Activated T-helper 1 cell treated with anti-CD3 and anti-CD28 coated beads, Interleukin-2, amount 50 U/mL, for 16 hours (primary cell): ENCODE results near the gene BCL11A.

Experiments used
- DNase-seq, 2 donors: peaks; one replicate each; pipeline ENCODE4 v3.0.0-alpha.2; 2020; ENCODE audit warnings: low read depth in 1 of 2, low spot score in 1 of 2

BCL11A gene

DNA sequence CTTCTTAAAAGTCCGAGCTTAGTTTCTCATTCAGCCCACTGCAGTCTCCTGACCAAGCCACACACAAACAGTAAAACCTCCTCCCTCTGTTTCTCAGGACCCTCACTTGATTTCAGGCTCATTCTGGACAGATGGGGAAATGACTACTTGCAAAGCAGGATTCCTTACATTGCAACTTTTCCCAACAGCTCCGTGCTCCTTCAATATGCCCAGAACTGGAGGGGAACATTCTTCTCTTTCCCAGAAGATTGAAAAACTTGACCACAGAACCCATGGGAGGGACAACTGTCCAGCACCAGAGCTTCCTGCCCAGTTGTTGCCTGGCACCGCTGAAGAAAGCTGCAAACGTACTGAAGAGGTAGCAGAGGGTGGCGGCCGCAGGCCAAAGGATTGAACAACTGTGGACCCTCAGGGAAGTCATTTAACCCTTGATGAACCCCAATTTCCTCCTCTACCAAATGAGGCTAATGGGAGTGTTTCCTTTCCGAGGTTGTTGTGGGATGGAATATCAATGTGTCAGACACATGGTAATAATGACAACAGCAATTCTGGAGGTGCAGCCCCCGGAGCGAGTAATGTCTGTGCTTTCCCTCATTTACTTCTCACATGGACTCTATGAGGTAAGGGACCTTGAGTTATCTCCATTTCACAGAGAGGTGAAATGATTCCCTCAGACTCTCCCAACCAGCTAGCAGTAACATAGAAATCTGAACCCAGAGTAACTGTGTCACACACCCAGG lies 25.0 kb downstream of the BCL11A start:
- no peak for DNase-seq

DNA sequence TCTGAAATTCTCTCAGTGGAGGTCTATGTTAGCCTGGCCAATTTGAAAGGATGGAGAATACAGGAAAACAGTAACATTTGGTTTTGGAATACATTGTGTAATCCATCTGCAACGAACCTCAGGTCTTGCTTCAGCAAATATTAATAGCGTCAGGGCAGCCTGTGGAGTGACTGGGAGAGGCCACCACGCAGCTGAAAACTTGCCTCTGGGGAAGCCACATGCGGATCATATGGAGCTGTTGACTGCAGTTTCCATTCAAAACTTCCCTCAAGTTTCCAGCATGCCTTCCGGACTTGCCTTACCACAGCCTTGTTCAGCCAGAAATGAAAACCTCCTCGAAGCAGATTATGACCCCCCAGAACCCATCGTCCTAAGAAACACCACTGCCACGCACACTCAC lies 25.7 kb downstream of the BCL11A start:
- DNase-seq: no peak

DNA sequence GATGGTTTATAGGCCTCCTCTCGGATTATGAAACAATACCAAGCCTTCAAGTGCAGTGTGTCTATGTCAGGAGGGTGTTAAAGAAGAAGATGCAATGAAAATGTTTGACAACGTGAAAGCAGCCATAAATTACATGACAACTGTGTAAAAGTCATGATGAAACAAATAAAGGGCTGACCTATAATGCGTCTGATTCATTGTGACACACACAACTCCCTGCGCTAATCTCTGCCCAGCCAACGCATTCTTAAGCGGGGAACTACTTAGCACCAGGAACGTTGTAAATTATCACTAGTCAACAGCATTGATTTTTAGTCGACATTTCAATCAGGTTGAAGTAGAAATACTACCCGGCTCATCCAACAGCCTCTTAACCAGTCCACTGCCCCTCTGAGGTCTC lies 26.8 kb downstream of the BCL11A start:
- DNase-seq: no peak

DNA sequence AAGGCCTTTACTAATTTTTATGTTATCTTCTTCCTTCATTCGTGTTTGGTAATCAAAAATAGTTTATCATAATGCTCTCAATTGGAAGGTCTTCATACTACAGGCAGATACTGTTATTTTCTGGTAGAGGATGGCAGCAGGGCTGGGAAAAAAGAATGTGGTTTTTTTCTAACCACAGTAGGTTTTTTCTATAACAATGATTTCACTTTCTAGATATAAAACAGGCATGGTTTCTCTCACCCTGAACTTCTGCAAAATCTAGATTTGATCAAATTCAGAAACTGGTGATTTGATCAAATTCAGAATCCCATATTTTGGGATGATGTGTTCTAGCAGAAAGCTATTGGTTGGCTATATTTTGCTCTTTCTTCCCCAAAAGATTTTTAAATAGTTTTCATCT lies 27.6 kb downstream of the BCL11A start:
- DNase-seq: no peak

DNA sequence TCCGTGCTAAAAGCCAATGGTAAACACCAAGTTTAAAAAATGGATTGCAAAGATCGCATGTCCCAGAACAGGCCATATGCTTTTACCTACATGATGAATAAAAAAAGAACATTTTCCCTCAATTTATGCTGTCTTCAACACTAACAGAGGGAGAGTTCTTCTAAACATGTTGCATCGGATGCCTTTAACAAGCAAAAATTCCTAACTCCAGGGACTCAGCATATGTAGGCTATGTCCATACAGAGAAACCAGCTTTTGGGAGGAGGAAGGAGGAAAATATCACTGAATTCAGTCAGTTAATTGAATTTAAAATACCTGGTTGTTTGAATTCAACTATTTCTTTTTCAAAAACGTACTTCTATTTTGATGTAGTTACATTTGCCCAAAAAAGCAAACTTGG lies 28.6 kb downstream of the BCL11A start:
- no peak for DNase-seq

DNA sequence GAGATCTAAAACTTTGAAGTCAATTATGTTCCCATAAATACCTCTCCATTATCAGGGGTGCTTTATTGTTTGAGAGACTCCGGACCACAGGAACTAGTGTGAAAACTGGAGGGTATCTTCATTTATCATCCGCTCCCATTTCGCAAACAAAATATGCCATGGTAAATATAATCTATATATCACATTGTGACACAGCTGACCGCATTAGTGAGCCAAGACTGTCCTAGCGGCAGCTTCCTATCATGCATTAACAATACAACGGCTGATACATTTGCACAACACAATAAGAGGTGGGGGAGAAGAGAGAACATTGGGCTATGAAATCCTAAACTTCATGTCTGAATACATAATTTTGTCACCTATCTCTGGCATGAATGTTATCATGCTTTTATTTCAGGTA lies 29.5 kb downstream of the BCL11A start:
- no peak for DNase-seq

DNA sequence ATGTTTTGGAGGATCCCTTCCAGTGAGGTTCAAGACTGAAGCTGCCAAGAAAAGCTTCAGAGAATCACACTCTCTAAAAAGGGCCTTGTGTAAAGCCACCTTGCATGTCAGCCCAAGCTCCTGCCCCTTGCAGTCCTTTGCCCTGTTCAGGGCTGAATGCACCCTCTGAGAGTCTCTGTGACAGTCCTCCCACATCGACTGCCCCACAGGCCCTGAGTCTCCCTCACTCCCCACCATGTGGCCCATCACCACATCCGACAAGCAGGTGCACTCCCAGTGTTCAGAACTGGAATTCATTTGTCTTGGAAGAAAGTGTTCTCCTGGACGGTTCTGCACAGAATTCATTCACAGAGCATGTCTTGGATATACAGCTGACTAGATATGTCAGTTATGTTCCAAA lies 31.0 kb downstream of the BCL11A start:
- DNase-seq: no peak

DNA sequence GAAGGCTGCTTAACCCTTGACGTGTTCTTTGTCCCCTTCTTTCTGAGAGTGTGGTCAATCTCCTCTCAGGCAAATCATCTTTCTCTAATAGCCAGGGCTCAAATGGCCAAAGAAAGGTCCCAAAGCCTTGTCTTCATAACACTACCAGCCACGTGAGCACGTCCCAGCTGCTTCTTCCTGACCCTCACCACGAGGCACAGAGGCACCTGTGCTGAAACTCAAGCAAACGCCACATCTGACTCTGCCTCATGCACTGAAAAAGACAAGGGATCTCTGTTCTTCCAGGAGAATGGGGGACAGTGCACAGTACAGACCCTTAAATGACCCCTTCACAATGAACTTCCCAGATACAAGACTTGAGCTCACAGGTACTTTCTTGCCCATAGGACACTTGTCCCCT lies 31.8 kb downstream of the BCL11A start:
- no peak for DNase-seq

DNA sequence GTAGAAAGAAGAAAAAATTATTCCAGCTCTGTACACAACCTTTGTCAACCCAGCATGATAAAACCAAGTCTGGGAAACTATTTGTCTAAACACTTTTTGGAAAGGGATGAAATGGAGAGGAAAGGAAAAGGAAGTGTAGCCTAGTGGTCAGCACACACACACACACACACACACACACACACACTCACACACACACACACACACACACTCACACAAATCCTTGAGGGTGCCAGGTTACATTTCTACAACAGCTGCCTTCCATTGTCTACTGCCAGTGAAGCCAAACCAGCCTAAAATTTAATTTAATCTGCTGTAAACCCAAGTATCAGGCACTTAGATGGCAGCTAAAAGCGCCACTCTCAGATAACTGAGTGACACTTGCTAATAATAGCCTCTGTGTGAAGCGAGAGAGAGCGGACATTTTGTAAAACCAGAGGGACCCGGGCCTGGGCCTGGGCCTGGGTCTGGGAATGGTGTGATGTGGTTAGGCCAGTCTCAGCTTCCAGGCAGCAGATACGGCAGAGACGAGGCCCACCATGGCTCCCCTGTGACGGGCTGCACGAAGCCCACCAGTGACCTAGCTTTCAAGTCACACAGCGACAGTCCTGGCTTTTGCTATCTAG lies 32.4 kb downstream of the BCL11A start:
- no peak for DNase-seq

DNA sequence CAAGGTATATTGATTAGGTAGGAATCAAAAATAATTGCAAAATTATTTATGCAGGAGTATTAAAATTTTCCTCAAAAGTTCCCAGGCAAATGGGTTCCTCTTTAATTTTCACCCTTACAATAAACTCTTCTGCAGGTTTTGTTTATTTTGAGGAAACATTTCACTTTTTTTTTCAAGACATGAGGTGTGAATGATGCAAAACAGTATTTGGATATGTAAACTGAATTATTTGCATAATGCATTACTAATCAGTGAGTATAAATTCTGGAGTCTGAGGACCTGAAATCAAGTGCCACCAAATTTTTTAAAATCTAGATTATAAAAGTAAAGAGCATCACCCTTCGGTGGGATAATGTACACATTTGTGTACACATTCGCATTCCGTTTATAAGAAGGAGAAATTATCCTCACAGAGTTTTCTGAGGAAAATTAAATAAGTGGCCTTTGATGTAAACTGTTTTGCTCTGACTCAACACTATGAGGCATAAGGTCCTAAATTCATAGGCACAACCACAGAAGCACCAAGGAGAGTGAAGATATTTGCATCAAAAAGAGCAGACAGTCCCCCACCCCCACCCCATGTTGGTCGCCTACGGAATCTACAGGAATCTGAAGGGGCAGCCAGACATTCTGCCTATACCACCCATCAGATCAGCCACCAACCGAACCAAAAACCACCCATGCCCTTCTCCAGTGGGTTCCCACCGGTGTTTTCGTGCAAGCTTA lies 33.1 kb downstream of the BCL11A start:
- no peak for DNase-seq

DNA sequence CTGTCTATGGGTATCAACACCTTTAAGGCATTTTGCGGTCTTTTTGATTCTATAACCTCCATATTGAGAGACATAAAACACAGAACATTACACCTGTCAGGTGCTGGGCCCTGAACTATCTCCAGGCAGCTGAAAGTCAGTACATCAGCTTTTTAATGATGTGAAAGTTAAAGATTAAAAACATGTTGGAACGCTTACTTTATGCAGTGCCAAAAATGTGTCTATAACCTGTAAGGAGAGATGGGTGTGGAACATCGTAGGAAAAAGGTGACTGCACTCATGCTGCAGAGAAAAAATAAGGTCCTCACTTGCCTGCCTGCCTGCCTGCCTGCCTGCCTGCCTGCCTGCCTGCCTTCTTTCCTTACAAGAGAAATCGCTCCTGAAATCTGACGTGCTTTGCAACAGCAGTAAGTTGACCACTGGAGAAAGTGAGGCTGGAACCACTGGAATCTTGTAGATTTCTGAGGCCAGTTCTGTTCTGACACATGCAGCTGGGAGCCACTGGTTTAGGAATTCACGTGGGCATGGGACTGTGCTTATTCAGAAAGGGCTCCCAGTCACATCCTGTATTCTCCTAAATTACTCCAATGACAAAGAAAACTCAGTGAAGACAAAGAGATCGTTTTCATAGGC lies 34.1 kb downstream of the BCL11A start:
- no peak for DNase-seq

DNA sequence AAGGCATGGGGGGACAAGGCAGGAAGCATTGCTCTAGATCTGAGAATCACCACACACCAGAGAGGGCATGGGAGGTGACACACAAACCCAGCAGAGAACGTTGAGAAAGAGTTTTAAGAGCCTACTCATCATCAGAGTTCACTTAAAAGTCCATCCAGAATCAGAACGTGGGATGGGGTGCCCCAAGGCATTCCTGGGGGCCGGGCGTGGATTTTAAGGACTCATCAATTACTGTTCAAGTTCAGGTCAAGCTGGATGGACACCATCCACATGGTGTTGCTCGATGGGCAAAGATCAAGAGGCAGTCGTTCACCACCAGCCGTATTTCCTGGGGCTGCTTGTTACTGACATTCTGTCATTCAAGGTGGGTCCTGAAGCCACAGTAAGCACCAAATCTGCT lies 34.9 kb downstream of the BCL11A start:
- DNase-seq: no peak

DNA sequence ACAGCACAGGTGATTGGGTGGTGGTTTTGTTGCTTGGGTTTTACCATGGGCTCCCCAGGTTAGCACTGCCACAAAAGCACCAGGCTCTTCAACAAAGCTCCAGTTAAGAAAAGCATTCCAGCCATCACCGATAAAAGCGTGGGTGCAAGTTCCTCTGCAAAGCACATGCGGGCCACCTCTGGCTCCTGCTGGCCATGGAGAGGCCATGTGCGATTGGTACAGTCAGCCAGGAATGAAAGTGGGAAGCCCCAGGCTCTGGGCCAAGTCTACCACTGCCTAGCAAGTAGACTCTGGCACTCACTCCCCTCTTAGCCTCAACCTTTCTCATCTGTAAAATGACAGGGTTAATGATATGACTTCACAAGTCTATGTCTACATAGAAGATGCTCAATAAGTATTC lies 36.0 kb downstream of the BCL11A start:
- DNase-seq: no peak

DNA sequence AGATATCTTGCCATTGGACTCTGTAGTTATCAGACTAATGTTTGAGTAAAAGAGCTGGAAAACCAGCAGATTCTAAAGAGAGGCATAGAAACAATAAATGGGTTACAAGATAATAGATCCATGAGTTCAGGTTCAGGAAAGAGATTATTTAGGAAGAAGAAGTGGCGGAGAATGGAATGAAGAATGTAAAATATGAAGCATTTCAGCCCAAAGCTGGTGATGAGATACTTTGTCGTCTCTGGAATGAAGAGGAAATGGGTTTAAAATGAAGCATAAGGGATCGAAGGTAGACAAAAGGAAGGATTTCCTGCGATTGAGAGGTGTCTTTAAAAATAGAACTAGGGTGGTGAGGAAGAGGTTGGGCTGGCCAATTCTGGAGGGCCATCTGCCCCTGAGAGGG lies 36.6 kb downstream of the BCL11A start:
- no peak for DNase-seq

DNA sequence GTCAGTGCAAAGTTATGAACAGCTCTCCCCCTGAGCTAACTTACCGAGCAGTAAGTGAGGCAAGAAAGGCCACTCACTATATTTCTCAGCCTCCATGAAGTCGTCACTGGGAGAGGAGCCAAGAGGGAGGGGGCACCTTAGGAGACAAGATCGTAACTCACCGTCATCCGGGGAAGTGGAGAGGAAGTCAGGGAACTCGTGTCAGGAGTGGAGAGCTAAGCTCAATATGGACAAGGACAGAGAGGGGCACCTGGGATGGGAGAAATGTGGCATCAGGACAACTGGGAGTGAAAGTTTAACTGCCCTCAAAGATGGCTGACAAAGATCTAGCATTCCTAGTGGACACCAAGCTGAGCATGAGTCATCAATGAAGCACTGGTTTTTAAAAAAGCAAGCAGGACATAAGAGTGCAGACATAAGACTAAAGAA lies 37.1 kb downstream of the BCL11A start:
- no peak for DNase-seq

DNA sequence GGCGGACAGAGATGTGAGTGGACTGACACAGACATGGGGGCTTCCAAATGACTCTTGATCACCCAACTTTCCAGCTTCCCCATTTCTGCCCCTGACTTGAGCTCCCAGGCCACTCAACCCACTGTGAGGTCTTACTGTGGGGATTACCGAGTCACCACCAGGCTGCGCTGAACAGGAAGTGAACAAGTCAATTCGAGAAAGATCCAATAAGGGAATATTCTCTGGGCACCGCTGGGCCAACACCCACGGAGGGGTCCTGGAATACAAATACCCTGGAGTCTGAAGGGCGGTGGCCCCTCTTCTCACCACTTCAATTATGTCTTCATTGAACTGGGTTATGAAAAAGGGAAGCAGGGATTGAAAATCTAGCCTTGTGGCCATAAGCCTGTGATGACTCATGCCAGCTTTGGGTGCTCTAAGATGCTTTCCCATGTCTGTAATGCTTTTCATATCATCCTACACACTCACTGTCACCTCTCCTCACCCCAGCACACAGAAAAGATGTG lies 37.7 kb downstream of the BCL11A start:
- no peak for DNase-seq

DNA sequence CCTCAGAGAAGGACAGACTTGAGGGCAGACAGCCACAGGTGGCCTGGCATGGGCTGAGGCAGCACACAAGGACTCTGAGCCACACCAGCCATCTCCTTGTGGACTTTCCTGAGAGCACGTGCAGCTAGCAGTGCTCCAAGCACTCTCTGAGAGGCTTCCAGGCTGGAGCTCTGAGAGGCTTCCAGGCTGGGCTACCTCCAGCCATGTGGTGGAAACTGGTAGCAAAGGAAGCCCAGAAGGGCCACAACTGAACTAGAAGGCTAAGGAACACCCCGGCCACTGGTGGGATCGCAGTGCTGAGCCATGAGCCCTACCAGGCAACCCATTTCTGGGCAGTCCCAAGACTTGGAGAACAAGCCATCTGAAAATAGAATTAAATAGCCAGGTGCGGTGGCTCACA lies 39.5 kb downstream of the BCL11A start:
- no peak for DNase-seq

DNA sequence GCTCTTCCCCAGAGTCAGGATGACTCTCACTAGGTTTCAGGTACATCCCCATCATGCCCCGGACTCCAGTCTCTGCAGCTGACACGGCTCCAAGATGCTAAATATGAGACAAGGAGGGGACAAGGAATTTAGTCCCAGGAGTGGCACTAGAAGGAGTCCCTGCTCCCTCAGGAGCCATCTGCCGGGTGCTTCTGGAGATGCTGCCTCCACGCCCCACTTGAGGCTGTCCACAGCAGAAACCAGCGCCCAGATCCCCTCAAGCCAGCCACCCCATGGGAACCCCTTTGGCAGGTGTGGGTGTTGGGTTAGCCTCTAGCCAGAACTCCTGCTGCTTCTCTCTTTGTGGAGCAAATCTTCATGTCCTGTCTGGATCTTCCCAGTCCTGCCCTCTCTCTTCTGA lies 40.3 kb downstream of the BCL11A start:
- no peak for DNase-seq

DNA sequence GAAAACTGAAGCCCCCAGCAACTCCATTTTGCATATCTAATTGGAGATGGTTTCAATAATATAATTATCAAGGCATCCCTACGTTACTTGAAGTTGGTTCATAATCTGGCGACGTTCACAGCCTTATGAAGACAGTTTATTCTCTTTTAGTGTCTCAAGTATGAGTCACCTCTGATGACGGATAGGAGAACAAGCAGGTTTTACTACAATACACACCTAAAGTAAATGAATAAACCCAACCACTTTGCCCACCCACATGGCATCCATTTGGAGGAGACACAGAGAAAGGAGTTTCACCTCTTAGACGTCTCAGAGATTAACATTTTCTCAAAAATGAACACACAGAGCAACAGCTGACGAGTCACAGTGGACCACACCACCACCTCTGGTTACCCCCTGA lies 40.8 kb downstream of the BCL11A start:
- no peak for DNase-seq

DNA sequence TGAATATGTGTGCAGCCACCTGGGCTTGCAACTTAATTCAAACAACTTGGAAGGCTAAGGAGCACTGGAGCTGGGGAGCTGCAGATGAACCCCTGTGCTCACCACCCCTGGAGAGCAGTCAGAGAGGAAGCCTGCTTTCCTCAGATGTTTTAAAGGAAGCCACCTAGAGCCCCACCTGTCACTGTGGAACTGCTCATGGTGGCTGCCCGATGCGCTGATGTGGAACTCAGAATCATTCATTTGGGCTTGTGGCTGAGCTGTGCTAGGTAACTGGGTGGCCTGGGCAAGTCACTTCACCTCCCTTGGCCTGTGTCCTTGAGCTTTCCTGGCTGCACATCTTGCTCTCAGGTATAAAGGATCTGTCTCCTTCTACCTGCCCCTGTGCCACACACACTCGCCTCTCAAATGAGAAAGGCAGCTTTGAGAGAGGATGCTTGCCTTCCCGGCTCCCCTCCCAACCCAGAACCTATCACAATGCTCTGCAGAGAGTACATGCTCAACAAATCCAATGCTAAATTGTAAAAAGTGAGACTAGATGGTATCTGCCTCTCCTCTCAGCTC lies 41.3 kb downstream of the BCL11A start:
- no peak for DNase-seq

DNA sequence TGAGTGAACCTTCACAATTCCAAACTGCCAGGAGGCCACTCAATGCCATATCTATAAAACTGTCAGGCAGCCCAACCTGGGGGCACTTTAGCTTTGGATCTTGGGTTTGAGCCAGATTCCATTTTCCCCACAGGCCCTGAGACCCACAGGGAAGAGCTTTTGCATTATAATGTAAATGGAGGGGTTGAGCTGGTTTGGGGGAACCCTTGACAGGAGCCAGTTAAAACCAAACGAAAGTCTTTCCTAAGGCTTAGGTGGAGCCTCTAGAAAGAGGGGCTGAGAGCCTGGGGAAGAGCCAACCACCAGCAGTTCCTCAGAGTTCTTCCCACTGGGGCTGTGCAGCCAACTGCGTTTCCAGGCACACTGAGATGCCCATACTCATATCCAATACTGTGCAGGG lies 42.7 kb downstream of the BCL11A start:
- no peak for DNase-seq

DNA sequence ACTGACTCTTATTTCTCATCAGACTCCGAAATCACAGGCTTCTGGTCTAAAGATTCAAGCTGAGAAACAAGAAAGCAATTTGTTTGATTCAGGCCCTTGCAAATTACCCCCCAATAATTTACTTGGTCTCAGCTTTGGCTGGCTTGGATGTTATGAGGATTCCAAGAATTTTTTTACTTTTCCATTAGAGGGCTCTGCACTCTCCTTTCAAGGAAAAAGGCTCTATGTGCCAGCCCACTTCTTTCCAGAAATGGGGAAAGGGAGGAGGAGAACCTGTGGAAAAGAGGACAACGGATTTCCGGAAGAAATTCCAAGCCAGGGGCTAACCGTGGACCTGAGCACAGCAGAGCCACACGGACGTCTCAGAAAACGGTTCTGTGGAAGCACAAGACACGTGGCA lies 44.4 kb downstream of the BCL11A start:
- no peak for DNase-seq
